Stimulated activated CD4-positive, alpha-beta T cell treated with anti-CD3 and anti-CD28 coated beads, Interleukin-2, amount 100 ng/mL, for 24 hours (primary cell): ENCODE measurements around the gene TFF3.

Experiments used
- DNase-seq, 2 donors: peaks; one replicate each; pipeline ENCODE4 v3.0.0-alpha.2; 2020

Gene TFF3

DNA sequence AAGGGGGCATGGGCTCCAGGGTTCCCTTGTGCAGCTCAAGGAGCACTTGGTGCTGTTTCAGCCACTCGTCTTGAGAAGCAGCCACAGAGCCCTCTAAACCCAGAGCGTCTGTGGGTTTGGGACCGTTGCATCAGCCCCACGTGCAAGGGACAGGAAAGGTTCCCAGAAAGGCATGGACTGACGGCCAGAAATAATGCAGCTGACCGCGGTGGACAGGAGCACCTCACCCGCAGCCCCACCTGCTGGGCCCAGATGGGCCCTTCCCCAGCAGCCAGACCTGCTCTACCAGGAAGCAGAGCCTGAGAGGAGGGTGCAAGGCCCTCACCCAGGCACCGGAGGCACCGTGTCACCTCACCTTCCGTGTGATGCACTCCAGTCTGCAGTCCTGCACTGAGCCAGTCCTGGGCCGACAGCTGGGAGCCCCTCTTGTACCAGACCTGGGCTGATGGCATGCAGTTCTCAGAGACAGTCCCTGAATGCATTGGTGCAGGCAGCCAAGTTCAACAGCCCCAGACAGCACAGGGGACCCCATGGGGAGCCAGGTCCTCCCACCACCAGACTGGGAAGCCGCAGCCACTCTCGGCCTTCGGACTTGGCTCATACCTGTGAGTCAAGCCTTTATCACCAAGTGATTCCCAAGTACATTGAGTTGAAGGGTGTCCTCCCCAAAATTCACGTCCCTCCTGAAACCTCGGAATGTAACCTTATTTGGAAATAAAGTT, 4.8 kb upstream of the TFF3 start:
- no peak for DNase-seq

DNA sequence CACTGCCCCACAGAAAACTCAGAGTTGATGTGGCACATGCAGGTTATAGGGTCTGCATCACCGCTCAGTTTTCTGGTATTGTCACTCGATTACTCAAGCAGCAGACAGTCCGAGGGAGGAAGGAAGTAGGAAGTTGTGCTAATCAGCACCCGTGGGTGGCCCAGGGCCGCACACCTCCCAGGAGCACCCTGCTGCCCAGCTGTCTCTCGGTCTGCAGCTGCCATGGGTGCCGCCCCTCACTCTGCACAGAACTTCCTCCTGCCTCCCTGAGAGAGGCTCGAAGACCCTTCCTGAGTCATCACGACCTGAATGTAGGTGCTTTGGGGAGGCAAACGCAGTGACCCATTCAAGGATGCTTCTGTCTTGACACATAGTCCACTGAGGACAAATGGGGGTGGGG, 4.2 kb upstream of the TFF3 start:
- DNase-seq: no peak

DNA sequence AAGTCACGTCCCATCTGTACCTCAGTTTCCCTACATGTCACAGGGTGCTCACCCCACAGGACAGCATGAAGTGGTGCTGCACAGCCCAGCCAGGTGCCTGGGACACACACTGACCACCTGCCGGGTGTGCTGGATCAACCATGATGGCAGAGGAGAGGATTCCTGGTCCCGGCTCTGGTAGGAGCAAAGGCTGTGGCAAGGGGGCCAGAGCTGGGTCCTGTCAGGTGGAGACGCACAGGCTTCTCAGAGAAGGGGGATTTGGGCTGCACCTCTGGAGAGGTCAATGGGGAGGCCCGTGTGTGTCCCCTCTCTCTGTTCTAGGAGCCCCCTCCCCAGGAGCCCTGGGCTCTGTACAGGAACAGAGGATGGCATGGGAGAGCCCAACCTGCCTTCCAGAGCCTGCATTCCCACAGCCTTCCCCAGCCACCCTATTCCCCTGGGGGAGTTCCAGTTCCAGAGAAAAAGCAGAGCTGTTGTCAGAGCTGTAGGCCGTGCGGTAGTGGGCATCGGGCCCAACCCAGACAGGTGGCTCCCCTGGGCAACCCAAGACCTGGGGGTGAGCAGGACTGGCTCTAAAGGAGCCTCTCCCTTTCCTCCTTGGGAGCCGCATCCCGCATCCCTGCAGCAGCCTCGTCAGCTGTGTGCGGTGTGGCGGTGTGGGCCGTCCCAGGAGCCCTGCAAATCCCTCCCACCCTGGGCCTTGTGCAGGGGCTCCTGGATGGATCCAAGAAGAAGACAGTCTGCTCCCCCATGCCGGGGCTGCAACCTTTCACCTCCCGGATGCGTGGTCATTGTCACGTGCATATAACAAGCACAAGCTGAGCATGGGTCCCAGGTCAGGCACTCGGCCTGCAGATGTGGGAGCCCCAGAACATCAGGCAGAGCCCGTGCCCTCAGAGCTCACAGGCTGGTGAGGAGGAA, 2.9 kb upstream of the TFF3 start:
- DNase-seq: no peak

DNA sequence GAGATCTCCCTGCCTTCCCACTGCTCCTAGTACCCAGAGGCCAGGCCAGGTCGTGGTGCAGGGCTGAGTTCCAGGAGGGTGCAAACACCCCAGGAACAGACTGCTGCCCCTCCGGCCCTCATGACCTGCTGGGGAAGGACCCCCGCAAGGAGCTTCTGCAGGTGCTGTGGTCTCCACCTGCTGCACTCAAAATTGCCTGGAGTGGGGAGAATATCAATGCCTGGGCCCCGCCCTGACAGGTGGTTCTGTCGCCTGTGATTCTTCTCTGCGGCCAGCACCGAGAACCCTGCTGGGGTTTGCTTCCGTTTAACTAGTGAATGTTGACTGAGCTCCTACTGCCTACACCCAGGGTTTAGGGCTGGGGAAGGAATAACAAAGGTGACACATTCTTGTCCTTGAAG, 2.1 kb upstream of the TFF3 start:
- no peak for DNase-seq

DNA sequence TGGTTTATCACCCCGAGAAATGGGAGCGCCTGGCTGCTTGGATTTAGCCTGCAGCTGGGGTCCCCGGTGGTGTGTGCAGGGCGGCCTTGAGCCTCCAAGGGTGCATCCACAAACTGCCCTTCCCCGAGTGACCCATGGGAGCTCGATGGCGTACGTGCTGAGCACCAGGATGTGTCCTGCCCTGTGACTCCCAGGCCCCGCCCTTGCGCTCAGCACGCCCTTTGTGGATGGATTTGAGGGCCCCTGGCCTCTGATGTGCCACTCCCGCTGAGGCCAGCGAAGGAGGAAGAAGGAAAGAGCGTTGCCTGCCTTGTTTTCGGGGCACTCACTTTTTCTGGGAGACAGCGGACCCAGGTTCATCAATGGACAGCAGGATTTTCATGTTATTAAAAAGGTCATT, 1.7 kb upstream of the TFF3 start:
- DNase-seq: no peak

DNA sequence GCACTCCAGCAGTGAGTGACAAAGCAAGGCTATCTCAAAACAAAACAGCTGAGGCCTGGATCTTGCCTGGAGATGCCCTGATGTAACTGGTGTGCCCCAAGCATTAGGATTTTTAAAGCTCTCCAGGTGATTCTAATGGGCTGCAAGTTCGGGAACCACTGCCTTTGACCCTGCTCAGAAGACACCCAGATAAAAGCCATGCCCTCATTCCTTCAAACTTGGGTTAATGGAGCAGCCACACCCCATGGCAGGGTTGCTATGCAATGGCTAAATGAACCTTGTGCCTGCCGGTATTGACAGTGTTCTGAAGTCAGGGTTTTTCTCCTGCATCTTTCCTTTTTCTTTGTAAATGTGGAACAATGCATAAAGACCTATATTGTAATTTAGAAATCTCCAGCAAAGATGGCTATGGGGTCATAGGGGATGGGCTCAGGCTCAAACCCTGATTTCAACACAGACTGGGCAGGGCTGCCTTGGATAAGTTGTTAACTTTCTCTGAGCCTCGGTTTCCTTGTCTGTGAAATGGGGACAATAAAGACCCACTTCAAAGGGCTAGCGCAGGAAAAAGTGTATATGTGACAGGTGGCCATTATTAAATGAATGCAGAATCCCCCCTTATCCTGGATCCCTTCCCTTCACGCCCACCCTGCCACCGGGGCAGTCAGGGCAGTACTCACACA, 453 bp downstream of the TFF3 start:
- DNase-seq: no peak

DNA sequence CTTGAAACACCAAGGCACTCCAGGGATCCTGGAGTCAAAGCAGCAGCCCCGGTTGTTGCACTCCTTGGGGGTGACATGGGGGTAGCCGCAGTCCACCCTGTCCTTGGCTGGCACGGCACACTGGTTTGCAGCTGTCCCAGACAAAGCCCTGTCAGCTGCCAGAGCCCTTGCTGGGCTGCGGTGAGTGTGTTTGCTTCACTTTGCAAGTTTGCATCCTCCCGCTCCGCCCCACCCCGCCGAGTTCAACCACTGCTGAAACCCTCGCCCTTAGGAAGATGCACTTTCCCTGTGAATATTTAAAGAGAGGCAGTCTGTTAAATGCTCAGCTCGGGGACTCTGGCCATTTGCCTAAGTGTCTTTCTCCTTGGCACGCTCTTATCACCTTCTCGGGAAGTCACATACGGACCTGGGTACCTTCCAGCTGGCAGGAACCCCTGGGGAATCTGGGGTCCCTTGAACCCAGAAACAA, 1.7 kb downstream of the TFF3 start:
- no peak for DNase-seq

DNA sequence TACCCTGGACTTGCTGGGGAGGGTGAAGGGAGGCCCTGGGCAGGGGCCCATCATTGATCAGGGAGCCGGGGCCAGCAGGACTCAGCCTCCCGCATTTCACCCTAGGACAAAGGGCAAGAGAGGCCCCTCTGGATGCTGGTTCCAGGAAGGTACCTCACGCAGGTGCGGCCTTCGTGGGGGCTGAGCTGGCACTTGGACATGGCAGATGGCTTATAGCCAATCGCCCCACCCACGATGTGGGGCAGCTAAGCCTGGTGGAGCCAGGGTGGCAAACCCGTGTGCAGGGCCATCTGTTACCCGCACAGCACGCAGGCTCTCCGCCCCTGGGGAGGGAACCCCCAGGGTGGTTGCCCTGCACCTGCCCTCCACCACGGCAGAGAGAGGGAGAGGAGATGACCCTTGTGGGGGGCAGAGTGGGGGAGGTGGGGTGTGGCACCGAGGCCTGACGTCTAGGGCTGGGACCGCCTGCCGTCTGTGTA, 2.5 kb downstream of the TFF3 start:
- no peak for DNase-seq

DNA sequence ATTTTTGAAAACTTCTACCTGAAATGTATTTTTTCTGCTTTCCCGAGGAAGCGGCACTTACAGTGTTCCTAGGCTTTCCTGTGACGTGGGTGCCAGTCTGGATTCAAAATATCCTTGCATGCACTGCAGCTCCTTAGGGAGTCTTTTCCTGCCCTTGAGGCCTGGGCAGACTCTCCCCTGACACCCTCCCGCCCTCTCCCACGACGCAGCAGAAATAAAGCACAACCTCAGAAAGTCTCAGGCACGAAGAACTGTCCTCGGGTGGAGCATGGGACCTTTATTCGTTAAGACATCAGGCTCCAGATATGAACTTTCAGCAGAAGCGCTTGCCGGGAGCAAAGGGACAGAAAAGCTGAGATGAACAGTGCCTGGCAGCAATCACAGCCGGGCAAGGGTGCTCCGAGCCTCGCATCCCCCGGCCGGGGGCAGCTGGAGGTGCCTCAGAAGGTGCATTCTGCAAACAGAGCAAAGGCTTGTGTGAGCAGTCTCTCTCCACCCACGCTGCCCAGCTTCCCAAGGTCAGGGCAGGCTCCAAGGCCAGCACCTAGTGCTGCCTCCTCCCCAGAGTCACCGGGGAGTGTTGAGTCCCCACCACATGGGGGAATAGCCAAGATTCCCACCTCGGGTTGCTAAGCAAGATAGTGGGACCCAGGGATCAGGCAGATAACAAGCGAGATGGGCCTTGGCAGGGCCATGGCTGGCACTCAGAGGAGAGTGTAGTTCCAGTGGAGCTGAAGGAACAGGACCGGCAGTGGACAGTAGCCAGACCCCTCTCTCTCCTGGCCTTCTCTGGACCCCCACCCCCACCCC, 3.2 kb downstream of the TFF3 start:
- DNase-seq: no peak

DNA sequence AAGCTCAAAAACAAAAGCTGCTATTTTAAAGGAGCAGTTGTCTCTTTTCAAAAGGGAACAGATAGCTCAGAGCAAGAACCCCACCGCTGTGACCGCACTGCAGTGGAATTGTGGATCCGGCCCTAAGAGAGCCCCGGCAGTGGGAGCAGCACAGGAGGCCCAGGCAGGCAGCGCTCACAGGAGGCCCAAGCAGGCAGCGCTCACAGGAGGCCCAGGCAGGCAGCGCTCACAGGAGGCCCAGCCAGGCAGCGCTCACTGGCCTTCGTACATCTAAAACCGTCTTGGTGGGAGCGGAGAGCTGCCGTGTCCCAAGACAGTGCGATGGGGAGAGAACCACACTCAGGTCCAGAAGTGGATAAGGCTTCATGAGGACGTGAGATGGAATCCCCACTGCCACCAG, 4.0 kb downstream of the TFF3 start:
- DNase-seq: no peak

DNA sequence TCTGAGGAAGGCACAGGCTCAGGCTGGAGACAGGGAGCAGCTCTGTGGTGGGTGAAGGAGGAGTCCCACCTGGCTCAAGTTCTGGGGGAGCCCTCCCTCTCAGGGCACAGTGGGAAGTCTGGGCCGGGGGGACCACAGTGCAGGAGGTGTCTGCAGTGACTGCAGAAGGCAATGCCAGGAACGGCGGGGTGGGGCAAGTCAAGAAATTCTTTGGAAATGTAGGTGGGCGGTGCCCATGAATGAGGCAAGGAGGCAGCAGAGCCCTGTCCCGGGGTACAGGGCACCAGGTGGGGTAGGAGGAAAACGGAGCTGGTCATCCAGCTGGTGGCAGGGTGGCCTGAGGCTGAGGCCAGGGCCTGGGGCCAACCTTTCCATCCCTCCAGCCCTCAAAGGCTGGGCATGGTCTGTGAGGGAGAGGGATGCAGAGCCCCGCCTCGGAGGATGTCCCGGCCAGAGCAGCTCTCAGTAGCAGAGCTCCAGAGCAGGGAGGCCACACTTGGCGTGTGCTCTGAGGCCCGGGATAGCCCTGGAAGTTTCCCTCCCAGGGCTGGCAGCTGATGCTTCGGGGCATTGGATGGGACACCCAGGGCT, 4.7 kb downstream of the TFF3 start:
- no peak for DNase-seq

DNA sequence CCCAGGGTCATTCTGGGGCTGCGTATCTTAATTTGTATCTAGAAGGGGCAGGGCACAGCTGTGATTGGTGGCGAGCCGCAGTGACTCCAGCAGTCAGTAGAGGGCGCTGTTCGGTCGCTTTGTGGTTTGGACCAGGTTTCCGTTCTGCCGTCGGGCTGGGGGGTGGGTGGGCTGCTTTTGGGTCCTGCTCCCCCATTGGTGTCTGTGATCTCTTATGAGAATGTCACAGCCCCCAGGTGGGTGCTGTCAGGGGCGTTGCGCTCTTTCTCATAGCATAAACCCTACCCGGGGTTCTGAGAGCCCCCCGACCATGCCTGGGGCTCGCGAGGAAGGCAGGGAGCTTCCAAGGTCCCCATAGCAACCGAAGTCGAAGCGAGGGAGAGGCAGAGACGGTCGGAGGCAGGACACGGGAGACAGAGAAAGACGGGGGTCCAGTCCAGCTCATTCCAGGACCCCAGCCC, 5.4 kb downstream of the TFF3 start:
- DNase-seq: peak; percentile 79 to 81

DNA sequence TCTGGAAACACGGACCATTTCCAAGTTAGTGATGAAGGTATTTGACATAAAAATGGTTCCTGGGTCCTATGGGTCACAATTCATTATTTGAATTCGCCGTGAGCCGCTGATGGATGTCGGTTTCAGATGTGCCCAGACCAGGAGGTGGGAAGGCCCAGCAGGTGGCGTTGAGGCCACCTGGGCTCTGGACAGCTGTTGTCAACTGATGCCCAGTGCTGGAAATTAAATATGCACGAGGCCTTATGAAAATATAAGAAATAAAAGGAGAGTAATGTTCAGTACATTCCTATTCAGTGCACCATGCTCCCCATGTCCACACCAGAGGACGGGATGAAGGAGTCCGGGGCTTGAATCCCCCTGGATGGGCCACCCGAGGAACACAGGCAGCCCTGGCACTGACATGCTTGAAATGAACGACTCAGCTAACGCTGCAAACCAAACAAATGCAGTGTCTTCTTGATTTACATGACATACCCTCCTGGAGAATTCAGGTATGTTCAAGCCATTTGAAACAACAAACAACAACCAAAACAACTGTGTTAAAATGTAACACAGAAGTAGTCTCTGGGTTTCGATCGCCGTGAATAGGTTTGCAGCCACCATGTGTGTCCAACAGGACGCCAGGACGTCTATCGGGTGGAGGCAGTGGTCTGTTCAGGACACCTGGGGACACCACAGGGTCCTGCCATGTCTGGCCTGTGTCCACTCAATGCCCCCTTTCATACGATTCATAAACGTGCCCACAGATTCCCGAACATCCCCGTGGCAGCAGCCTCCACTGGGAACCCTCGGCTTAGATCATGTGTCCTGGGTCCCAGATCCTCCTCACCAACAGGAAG, 6.1 kb downstream of the TFF3 start:
- DNase-seq: no peak

DNA sequence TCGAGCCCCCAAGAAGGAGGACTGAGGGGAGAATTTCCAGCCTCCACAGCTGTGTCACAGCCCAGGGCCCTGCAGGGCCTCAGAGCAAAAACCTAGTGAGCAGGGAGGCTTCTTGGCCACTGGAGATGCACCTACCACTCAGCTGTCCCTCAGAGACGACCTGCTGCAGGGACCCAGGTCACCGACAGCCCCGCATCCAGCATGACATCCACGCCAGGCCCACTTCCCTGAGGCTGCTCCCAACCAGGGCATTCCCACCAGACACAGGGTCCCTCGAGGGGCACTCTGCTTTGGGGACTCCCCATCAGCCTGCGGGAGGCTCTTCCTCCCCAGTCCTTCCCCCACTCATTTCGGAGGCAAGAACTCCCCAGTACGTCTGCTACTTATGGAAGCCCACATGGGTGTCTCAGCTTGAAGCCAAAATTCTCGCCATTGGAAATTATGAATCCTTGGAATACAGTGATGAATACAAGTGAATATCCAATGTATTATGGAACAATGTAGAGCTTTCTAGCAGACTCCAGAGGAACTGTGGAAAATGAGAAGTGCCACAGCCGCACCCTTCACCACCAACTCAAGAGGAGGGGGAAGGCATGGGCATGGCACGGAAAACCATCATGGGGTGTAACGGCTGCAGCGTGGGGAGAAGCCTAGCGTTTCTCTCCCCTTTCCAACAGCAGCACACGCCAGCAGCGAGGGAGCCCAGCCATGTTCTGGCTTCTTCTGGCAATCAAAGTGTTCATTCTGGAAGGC, 6.9 kb downstream of the TFF3 start:
- no peak for DNase-seq

DNA sequence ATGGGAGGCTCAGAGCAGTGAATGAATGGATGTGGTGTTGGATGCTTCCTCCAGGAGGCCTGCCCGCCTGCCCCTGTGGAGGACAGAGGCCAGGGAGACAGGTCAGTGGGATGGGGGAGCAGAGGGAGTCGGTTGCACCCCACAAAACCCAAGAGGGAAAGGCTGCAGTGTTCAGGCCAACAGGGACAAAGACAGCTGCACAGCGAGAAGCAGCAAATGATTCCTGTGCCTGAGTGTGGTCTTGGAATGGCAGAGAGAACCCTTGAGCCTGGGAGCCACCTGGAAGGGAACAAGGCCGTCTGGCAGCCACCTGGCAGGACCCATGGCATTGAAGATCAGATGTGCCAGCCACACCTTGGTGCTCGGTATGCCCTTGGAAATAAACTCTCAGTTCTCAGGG, 8.1 kb downstream of the TFF3 start:
- no peak for DNase-seq

DNA sequence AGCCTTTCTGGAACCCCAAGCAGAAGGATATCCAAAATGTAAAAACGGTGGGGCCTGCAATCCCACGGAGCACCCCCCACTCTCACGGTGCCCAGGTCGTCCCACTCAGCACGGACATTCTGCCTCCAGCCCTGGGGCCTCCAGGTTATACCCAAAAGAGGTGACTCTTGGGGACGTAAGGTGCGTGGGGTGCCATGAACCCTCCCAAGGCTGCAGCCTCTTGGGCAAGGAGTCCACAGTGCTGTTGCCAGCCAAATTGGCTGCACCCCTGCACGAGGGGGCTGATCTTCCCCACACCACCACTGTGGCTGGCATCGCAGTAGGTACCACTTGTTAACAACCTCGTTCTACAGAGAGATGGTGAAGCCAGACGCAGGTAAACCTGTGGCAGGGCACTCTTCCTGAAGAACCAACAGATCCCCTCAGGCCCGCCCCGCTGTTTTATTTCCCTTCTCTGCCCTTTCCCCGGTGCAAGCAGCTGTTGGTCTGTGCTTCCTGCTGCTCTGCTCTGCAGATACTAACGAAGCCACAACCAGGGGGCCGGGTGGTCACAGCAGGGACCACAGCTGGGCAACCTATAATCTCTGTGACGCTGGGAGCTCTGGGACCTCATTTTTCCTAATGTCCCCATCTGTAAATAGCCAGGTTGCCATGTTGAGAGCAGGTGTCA, 8.7 kb downstream of the TFF3 start:
- no peak for DNase-seq

DNA sequence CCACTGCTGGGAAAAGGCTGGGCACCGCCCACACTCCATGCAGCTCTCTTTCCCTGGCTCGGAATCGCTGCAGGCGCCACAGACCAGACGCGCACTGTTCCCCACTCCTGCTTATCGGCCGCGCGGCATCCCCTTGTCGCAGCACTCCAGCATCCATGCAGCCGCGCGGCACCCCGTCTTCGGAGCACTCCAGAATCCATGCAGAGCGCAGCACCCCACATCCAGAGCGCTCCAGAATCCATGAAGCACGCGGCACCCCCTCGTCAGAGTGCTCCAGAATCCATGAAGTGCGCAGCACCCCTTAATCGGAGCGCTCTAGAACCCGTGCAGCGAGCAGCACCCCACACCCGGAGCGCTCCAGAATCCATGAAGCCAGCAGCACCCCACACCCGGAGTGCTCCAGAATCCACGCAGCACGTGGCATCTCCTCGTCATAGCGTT, 9.5 kb downstream of the TFF3 start:
- no peak for DNase-seq

DNA sequence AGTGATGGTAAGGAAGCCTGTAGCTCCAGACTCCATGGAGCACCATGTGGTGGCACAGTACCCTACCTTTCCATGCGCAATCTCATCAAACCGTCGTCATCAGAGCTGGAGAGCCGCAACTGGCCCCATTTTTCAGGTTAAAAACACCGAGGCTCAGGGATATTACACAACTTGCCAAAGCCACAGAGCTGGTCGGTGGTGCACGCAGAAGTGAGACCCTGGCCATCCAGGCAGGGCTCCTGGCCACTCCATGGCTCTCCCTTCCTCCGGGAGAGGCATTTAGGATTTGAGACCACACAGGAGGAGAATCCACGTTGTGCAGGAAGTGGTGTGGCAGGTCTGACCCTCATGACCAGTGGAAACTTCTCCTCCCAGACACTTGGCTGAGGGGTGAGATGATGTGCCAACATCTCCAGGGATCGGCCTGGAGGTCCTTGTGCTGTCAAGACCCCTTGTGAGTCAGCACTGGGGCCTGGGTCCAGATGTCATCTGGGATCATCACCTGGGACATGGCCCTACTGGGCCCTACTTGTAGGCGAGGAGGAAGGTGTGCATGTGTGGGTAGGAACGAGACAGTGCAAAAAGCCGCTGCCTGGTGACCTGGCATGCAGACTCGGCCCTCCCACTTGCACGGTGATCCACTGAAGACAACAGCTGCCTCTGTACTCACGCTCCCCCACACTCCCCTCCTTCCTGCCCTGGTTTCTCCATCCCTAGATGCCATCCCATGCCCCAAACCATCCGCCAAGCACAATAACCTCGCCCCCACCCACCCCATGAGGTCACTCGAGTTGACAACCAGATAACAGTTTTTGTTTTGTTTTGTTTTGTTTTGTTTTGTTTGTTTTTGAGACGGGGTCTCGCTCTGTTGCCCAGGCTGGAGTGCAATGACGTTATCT, 10.4 kb downstream of the TFF3 start:
- no peak for DNase-seq

DNA sequence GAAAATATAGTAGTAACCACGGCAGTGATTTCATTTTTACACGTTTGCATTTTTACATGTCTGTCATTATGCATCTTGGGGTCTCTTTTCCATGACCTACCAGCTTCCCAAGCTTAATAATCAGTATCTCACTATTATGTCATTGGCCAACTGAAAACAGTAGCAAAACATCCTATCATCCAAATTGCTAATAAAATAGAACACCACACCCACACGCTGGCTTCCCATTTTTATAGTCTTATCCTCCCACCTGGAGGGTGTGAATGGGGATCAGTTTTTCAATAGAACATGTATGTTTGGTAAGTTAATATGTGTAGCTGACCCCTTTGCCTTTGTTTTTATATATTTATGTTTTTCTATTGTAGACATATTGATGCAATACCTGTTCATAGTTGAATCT, 11.8 kb downstream of the TFF3 start:
- no peak for DNase-seq
